Lower leg skin (tissue), 4 donors: Measurements from ENCODE around the gene SLC25A29. TPM values are rescaled to one million over a fixed set of nuclear protein-coding genes. Genes with fewer than 3 reads are reported as not detected.

Experiments used
- DNase-seq, 2 donors: peaks; one replicate each; pipeline ENCODE4 v3.0.0-alpha.2; 2019; ENCODE audit warnings: low spot score in 2 of 2
- H3K4me3 ChIP-seq: fragments of 200-600 bp; sonication (generic); 2 replicates; pipeline ENCODE4 v1.5.1; 2017; ENCODE audit warnings: mild to moderate bottlenecking, low read depth; ENCODE audit not compliant: poor library complexity, severe bottlenecking
- CTCF ChIP-seq, 3 donors: fragments of 450-650 bp; IDR thresholded peaks; one replicate each; pipeline ENCODE4 v1.5.1; 2016; ENCODE audit warnings: antibody characterized with exemption in 3 of 3, mild to moderate bottlenecking in 3 of 3, moderate library complexity in 2 of 3
- POLR2A ChIP-seq, 2 donors: fragments of 450-650 bp; IDR thresholded peaks; one replicate each; pipeline ENCODE4 v1.6.1; 2016 to 2017; ENCODE audit warnings: antibody characterized with exemption in 2 of 2, mild to moderate bottlenecking in 1 of 2, moderate library complexity in 1 of 2
- WGBS, 2 donors: methylation state at CpG; one replicate each; pipeline ENCODE4 v1.1.5; 2018; 5-methylcytosine and 5-hydroxymethylcytosine counted together
- intact Hi-C: fragments of 100-400 bp; cut with DNase I; formaldehyde crosslinking; loops from one replicate; pipeline ENCODE4 v1.15.0; 2023; ENCODE audit warnings: low total_unique reads
- total RNA-seq, 4 donors: library from RNA; depleted of rRNA; stranded (reverse); fragments of >200 nt; gene quantifications; one replicate each; pipeline ENCODE4 v1.1.0, GENCODE V29; 2016

The SLC25A29 gene
- total RNA-seq, 4 donors from 2014 or later = 98.5 to 166 (median 134) TPM

DNA sequence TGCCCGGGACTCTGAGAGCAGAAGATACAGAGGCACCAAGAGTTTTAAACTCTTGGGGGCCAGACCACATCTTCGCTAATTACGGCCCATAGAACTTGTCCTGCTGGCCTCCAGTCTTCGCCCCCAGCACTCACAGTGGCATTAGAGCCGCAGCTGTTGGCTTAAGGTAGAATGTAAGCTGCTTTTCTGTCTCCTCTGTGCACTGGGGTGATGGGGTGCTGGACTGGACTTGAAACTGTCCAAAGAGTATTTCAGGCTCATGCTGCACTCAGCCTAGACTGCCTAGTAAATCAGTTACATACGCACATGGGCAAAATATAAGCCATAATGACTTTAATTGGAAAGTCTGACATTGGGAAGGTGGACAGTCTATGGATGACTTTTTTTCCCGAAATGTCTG lies 38.3 kb downstream of the SLC25A29 start:
- TF ChIP-seq CTCF (IDR thresholded peaks at IDR 0.05) = no peak
- no peak for TF ChIP-seq POLR2A (IDR thresholded peaks at IDR 0.05)
- intact Hi-C loops = no loop called here
- WGBS, 2 donors = 91 to 95% methylated on average over 7 of the region's 7 CpGs
- no peak overlapping the region for H3K4me3 ChIP-seq
- DNase-seq = no peak

GRCh38 chr14:100263141-100263540 lies 43.1 kb downstream of the SLC25A29 start:
- 71 to 76% methylated on average over 3 of the region's 3 CpGs for WGBS, 2 donors
- intact Hi-C loops = no loop called here
- DNase-seq = no peak
- TF ChIP-seq CTCF (IDR thresholded peaks at IDR 0.05) = no peak
- TF ChIP-seq POLR2A (IDR thresholded peaks at IDR 0.05) = no peak
- H3K4me3 ChIP-seq = no peak overlapping the region

DNA sequence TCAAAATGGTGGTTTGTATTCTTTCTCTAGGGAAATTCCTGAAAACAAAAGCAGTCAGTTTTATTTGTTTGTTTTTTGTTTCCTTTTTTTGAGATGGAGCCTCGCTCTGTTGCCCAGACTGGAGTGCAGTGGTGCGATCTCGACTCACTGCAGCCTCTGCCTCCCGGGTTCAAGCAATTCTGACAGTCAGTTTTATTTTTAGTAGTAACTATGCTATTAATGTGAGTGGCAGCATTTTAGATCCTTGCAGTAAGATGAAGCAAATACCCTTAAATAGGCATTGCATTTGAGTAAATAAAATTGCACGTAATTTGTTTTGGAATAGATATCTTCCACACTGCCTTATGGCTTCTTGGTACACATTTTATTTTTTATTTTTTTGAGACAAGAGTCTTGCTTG lies 43.7 kb downstream of the SLC25A29 start:
- TF ChIP-seq CTCF (IDR thresholded peaks at IDR 0.05) (no peak), POLR2A (IDR thresholded peaks at IDR 0.05) (no peak)
- WGBS, 2 donors = 76 to 77% methylated on average over 5 of the region's 5 CpGs
- no peak overlapping the region for H3K4me3 ChIP-seq
- intact Hi-C loops = no loop called here
- no peak for DNase-seq

DNA sequence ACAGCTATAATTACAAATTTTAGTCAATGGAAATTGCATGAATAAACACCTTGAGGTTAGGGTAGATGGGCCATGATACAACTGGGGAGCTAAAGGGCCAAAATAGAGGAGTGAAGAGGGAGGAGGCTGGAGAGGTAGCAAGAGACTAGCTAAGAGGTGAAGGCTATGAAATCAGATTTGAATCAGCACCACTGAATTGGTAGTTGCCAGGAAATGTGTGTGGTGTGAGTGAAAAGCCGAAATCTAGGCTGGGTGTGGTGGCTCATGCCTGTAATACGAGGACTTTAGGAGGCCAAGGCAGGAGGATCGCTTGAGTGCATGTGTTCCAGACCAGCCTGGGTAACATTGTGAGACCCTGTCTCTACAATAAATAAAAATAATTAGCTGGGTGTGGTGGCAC lies 44.6 kb downstream of the SLC25A29 start:
- no peak for DNase-seq
- no peak overlapping the region for H3K4me3 ChIP-seq
- WGBS, 2 donors = 76 to 78% methylated on average over 3 of the region's 3 CpGs
- no peak for TF ChIP-seq CTCF (IDR thresholded peaks at IDR 0.05)
- no peak for TF ChIP-seq POLR2A (IDR thresholded peaks at IDR 0.05)
- intact Hi-C loops = no loop called here

DNA sequence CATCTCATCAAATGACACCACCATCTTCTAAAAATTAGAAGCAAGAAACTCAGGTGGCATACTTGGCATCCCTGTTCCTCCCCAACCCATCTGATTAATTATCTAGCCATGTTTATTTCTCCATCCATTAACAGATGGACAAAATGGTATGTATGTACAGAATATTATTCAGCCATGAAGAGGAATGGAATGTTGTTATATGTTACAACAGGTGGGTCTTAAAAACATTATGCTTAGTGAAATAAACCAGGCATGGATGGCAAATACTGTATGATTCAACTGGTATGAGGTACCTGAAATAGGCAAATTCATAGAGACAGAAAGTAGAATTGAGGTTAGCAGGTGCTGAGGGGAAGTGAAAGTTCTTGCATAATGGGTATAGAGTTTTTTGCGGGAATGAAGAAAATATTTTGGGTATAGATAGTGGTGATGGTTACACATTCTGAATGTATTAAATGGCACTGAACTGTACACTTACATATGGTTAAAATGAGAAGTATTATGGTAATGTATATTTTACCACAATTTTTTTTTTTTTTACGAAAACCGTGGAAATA lies 49.8 kb downstream of the SLC25A29 start:
- TF ChIP-seq CTCF (IDR thresholded peaks at IDR 0.05) (no peak), POLR2A (IDR thresholded peaks at IDR 0.05) (no peak)
- WGBS, 2 donors = 87 to 93% methylated on average over 3 of the region's 3 CpGs
- DNase-seq = no peak
- intact Hi-C loops = no loop called here
- H3K4me3 ChIP-seq = no peak overlapping the region

DNA sequence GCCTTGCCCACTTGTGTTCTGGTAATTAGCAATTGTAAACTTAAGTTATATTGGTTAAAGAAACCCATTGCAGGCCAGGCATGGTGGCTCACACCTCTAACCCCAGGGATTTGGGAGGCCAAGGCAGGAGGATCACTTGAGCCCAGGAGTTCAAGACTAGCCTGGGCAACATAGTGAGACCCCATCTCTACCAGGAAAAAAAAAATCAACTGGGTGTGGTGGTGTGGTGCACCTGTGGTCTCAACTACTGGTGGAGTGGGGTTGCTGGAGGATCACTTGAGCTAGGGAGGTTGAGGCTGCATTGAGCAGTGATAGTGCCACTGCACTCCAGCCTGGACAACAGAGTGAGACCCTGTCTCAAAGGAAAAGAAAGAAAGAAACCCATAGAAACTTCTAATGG lies 53.6 kb downstream of the SLC25A29 start:
- no peak for TF ChIP-seq CTCF (IDR thresholded peaks at IDR 0.05)
- TF ChIP-seq POLR2A (IDR thresholded peaks at IDR 0.05) = no peak
- DNase-seq = no peak
- no peak overlapping the region for H3K4me3 ChIP-seq
- intact Hi-C loops = no loop called here
